ENCODE results near the gene KIF2A. TPM values are rescaled to one million over a fixed set of nuclear protein-coding genes. Genes with fewer than 3 reads are reported as not detected.

KIF2A gene
- total and polyA plus RNA-seq, 2 donors (not counting 3 experiments of a cell fraction or from before 2014, with no cell fraction given), result 17.1 to 65.1 TPM

DNA sequence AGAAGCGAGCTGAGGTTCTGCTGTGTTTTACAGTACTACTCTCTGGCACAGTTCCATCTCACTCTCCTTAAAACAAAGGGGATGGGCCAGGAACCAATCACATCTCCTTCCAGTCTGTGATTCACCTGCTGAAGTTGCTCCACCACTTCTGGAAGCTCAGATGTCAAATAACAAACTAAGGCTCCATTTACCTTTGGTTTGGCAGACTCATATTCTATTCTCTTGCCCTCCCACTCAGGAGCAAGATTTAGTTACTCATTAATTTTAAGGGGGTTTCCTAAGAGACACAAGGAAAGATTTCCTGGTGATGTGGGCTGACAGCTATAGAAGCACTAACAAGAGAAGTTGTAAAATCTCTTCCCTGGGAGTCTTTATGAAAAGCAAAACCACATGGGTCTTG lies 37.8 kb upstream of the KIF2A start:
- no peaks in the 10 kb centered on the region for H3K36me3 ChIP-seq (ENCODE audit: control insufficient read depth in 2 of 2, extremely low read depth in 1 of 2, insufficient read depth in 2 of 2, low read length in 2 of 2)
- no peak overlapping the region for H3K4me3 ChIP-seq (replicated peaks in 1 of 3; ENCODE audit: insufficient read depth in 1 of 3, low read depth in 1 of 3, low read length in 3 of 3)
- H4K20me1 ChIP-seq (replicated peaks; ENCODE audit: control insufficient read depth, extremely low read depth, insufficient read depth, low read length), result no peaks in the 10 kb centered on the region
- BruUV-seq (replicated peaks), result no TSS peak
- peak; percentile 25 for DNase-seq (ENCODE audit: low read depth, low spot score)
- H3K27ac ChIP-seq (ENCODE audit: insufficient read depth, low read depth, low read length), result no peak overlapping the region
- no peak for FAIRE-seq
- CTCF ChIA-PET, result interaction anchor here (0.9 kb wide), 1 partner anchor 13 kb away, joined by 3 read pairs; no protein-coding TSS in a partner anchor
- dilution Hi-C loops (cut with MboI; ENCODE audit: extremely low pct_ligation_motif_present, low sequenced_read_pairs), result no loop called here
- POLR2A ChIA-PET, result no interaction called here
- H2AFZ ChIP-seq (ENCODE audit: low read depth, low read length), result no peak overlapping the region
- no peaks in the 10 kb centered on the region for H3K9me3 ChIP-seq (replicated peaks; ENCODE audit: control insufficient read depth, insufficient read depth, low read length)
- H3K9me1 ChIP-seq (replicated peaks; ENCODE audit: control insufficient read depth, extremely low read depth, insufficient read depth, low read length), result no peaks in the 10 kb centered on the region
- H3K79me2 ChIP-seq (ENCODE audit: control insufficient read depth, insufficient read depth, low read length), result no peaks in the 10 kb centered on the region
- TF ChIP-seq, protein P1, sequence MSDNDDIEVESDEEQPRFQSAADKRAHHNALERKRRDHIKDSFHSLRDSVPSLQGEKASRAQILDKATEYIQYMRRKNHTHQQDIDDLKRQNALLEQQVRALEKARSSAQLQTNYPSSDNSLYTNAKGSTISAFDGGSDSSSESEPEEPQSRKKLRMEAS (IDR thresholded peaks at IDR 0.05; ENCODE audit: insufficient read depth, insufficient read length), result no peak
- H3K4me1 ChIP-seq (ENCODE audit: control insufficient read depth, extremely low read depth, insufficient read depth, low read length), result no peaks in the 10 kb centered on the region
- no peak overlapping the region for H3K9ac ChIP-seq (replicated peaks; ENCODE audit: extremely low read depth, insufficient read depth, low read length)
- no peak overlapping the region for H3K4me2 ChIP-seq (ENCODE audit: insufficient read depth, low read length)
- intact Hi-C loops (cut with micrococcal nuclease), result no loop called here
- H3K27me3 ChIP-seq (ENCODE audit: control insufficient read depth in 2 of 2, insufficient read depth in 2 of 2, low read length in 2 of 2), result no peaks in the 10 kb centered on the region

DNA sequence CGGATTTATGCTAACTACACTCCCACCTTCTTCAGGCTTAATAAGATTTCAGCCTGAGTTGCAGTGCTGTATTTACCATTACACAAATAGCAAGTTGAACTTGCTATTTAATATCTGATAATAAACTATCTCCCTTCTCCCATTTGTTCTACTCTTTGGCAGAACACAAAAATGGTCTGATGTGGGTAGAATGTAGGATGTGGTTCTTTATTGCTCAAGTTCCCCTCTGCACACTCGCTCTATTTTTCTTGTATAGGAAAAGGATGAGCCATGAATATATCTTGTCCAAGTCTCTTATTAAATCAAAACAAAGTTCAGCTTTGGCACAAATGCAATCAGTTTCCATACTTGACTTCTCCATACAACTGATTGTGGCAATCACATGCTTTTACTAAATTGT lies 37.2 kb upstream of the KIF2A start:
- Histone ChIP-seq H3K9me3 (replicated peaks; ENCODE audit: control insufficient read depth, insufficient read depth, low read length) (no peaks in the 10 kb centered on the region), H3K9me1 (replicated peaks; ENCODE audit: control insufficient read depth, extremely low read depth, insufficient read depth, low read length) (no peaks in the 10 kb centered on the region), H3K4me2 (ENCODE audit: insufficient read depth, low read length) (no peak overlapping the region), H3K4me1 (ENCODE audit: control insufficient read depth, extremely low read depth, insufficient read depth, low read length) (no peaks in the 10 kb centered on the region), H3K79me2 (ENCODE audit: control insufficient read depth, insufficient read depth, low read length) (no peaks in the 10 kb centered on the region), H2AFZ (ENCODE audit: low read depth, low read length) (no peak overlapping the region), H4K20me1 (replicated peaks; ENCODE audit: control insufficient read depth, extremely low read depth, insufficient read depth, low read length) (no peaks in the 10 kb centered on the region), H3K4me3 (replicated peaks in 1 of 3; ENCODE audit: insufficient read depth in 1 of 3, low read depth in 1 of 3, low read length in 3 of 3) (no peak overlapping the region), H3K27me3 (ENCODE audit: control insufficient read depth in 2 of 2, insufficient read depth in 2 of 2, low read length in 2 of 2) (no peaks in the 10 kb centered on the region), H3K36me3 (ENCODE audit: control insufficient read depth in 2 of 2, extremely low read depth in 1 of 2, insufficient read depth in 2 of 2, low read length in 2 of 2) (no peaks in the 10 kb centered on the region), H3K9ac (replicated peaks; ENCODE audit: extremely low read depth, insufficient read depth, low read length) (no peak overlapping the region), H3K27ac (ENCODE audit: insufficient read depth, low read depth, low read length) (no peak overlapping the region)
- CTCF ChIA-PET, result interaction anchor here (0.9 kb wide), 1 partner anchor 13 kb away, joined by 3 read pairs; no protein-coding TSS in a partner anchor
- dilution Hi-C loops (cut with MboI; ENCODE audit: extremely low pct_ligation_motif_present, low sequenced_read_pairs), result no loop called here
- FAIRE-seq, result no peak
- TF ChIP-seq POLR2A (IDR thresholded peaks at IDR 0.05; ENCODE audit: low read depth, low read length) (no peak), MYC (IDR thresholded peaks at IDR 0.05; ENCODE audit: low read depth, low read length) (no peak), GATA2 (IDR thresholded peaks at IDR 0.05; ENCODE audit: insufficient read depth, insufficient read length, low read depth, low read length) (no peak)
- POLR2A ChIA-PET, result no interaction called here
- BruUV-seq (replicated peaks), result no TSS peak
- no peak for DNase-seq (ENCODE audit: low read depth, low spot score)
- intact Hi-C loops (cut with micrococcal nuclease), result no loop called here

All from endothelial cell of umbilical vein (primary cell).